Measurements from ENCODE around the gene RIOK3.

The RIOK3 gene

DNA sequence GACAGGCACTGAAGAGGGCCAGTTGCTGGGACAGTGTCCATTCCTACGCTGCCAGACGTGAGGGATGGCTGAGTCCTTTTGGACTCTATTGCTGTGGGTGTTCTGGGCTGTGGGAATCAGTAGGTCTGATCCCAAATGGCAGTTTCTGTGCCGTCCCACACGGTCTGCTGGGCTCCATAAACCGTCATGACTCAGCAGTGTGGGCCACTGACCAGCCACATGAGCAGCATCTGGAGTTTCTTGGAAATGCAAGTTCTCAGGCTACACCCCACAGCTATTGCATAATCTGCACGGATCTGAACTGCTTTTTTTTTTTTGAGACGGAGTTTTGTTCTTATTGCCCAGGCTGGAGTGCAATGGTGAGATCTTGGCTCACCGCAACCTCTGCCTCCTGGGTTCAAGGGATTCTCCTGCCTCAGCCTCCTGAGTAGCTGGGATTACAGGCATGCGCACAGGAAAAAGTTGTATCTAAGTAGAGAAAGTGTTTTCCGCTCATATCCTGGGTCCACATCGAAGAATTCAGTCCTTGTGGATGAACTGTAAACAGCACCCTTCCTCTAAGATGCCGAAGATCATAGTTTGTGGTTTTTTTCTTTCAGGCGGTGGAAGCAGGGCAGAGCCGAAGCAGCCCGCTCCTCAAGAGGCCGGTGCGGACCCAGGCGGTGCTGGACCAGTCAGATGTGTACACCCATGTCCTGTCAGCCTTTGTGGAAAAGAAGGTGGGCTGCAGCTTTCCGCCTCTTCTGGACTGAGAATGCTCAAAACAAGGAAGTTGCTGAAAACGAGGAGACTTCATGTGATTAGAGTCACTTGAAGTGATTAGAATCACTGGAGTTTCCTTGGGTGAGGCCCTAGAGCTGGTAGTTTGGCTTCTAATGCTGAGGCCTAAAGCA, 75.7 kb downstream of the RIOK3 start:
- Histone ChIP-seq H3K27ac (ENCODE audit: low read length) (no peak overlapping the region), H3K27me3 (ENCODE audit: control insufficient read depth, insufficient read depth, low read length) (no peaks in the 10 kb centered on the region), H3K36me3 (ENCODE audit: control insufficient read depth, insufficient read depth, low read length) (peaks cover 19% of the 10 kb centered on the region), H3K9me3 (ENCODE audit: control insufficient read depth, insufficient read depth, low read length) (no peaks in the 10 kb centered on the region), H3K4me1 (ENCODE audit: control insufficient read depth, insufficient read depth, low read length) (no peaks in the 10 kb centered on the region), H3K4me3 (ENCODE audit: low read length) (no peak overlapping the region)
- no CpG with 5 or more reads among the region's 20 CpGs for WGBS (ENCODE audit: insufficient coverage, insufficient read length)
- no peak for DNase-seq (ENCODE audit: low read depth, low spot score)

GRCh38 chr18:23529604-23530003, 76.5 kb downstream of the RIOK3 start:
- no CpG with 5 or more reads among the region's 3 CpGs for WGBS (ENCODE audit: insufficient coverage, insufficient read length)
- Histone ChIP-seq H3K4me3 (ENCODE audit: low read length) (no peak overlapping the region), H3K27ac (ENCODE audit: low read length) (no peak overlapping the region), H3K36me3 (ENCODE audit: control insufficient read depth, insufficient read depth, low read length) (peaks cover 21% of the 10 kb centered on the region; the same call in 1 of the 2 replicates), H3K27me3 (ENCODE audit: control insufficient read depth, insufficient read depth, low read length) (no peaks in the 10 kb centered on the region), H3K4me1 (ENCODE audit: control insufficient read depth, insufficient read depth, low read length) (no peaks in the 10 kb centered on the region), H3K9me3 (ENCODE audit: control insufficient read depth, insufficient read depth, low read length) (no peaks in the 10 kb centered on the region)
- DNase-seq (ENCODE audit: low read depth, low spot score), result no peak

DNA sequence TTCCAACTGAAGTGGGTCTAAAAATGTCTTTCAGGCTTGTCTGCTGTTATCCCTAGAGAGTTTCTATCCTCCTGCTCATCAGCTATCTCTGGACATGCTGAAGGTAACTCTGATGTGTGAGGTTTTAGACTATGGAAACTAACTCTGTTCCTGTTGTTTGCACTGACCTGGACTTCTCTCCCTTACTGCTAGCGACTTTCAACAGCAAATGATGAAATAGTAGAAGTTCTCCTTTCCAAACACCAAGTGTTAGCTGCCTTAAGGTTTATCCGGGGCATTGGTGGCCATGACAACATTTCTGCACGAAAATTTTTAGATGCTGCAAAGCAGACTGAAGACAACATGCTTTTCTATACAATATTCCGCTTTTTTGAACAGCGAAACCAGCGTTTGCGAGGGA, 77.1 kb downstream of the RIOK3 start:
- peaks cover 26% of the 10 kb centered on the region; the same call in 1 of the 2 replicates for H3K36me3 ChIP-seq (ENCODE audit: control insufficient read depth, insufficient read depth, low read length)
- no peaks in the 10 kb centered on the region for H3K4me1 ChIP-seq (ENCODE audit: control insufficient read depth, insufficient read depth, low read length)
- H3K27me3 ChIP-seq (ENCODE audit: control insufficient read depth, insufficient read depth, low read length), result no peaks in the 10 kb centered on the region
- no peaks in the 10 kb centered on the region for H3K9me3 ChIP-seq (ENCODE audit: control insufficient read depth, insufficient read depth, low read length)
- H3K4me3 ChIP-seq (ENCODE audit: low read length), result no peak overlapping the region
- no peak overlapping the region for H3K27ac ChIP-seq (ENCODE audit: low read length)
- no peak for DNase-seq (ENCODE audit: low read depth, low spot score)
- no CpG with 5 or more reads among the region's 7 CpGs for WGBS (ENCODE audit: insufficient coverage, insufficient read length)

DNA sequence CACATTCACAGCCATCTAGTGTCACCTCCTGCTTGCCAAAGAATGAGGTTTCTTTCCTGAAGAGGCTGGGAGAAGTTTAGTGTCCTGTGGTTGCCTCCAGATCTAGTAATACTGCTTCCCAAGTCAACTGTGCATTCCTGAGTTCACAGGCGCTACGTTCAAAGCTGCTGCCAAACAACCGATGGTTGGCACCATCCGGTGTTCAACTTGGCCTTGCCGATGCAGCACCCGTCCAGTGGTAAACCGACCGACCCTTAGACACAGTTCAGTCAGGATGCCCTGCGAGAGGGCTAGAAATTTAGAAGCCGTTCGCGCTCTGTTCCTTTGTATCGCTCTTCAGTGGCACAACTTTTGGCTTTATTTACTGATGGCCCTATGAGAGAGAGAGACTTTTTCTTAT, 78.8 kb downstream of the RIOK3 start:
- Histone ChIP-seq H3K36me3 (ENCODE audit: control insufficient read depth, insufficient read depth, low read length) (peaks cover 38% of the 10 kb centered on the region; the same call in 1 of the 2 replicates), H3K27me3 (ENCODE audit: control insufficient read depth, insufficient read depth, low read length) (no peaks in the 10 kb centered on the region), H3K4me1 (ENCODE audit: control insufficient read depth, insufficient read depth, low read length) (no peaks in the 10 kb centered on the region), H3K4me3 (ENCODE audit: low read length) (no peak overlapping the region), H3K9me3 (ENCODE audit: control insufficient read depth, insufficient read depth, low read length) (no peaks in the 10 kb centered on the region), H3K27ac (ENCODE audit: low read length) (no peak overlapping the region)
- DNase-seq (ENCODE audit: low read depth, low spot score), result no peak
- WGBS (ENCODE audit: insufficient coverage, insufficient read length), result no CpG with 5 or more reads among the region's 13 CpGs
